Hepatocyte (in vitro differentiated cells): ENCODE data around the gene LRBA. TPM values are rescaled to one million over a fixed set of nuclear protein-coding genes. Genes with fewer than 3 reads are reported as not detected.

Experiments
- DNase-seq: peaks from one replicate; pipeline ENCODE4 v3.0.0-alpha.2; 2016; ENCODE audit warnings: low spot score
- H2AFZ ChIP-seq: fragments of 200-600 bp; sonication (generic); 2 replicates; pipeline ENCODE4 v1.6.0; 2016; ENCODE audit warnings: antibody characterized with exemption, mild to moderate bottlenecking
- H3K27ac ChIP-seq: fragments of 200-600 bp; sonication (generic); 2 replicates; pipeline ENCODE4 v1.5.1; 2016; ENCODE audit warnings: mild to moderate bottlenecking
- H3K27me3 ChIP-seq: fragments of 200-600 bp; sonication (generic); 2 replicates; pipeline ENCODE4 v1.6.1; 2016
- H3K36me3 ChIP-seq: fragments of 200-600 bp; sonication (generic); replicated peaks from 2 replicates; pipeline ENCODE4 v1.5.1; 2016; ENCODE audit warnings: low read depth; ENCODE audit not compliant: insufficient read depth
- H3K4me1 ChIP-seq: fragments of 200-600 bp; sonication (generic); 2 replicates; pipeline ENCODE4 v1.5.1; 2016; ENCODE audit warnings: mild to moderate bottlenecking, moderate library complexity; ENCODE audit not compliant: insufficient read depth
- H3K4me2 ChIP-seq: fragments of 200-600 bp; sonication (generic); 2 replicates; pipeline ENCODE4 v1.6.0; 2016
- H3K4me3 ChIP-seq: fragments of 200-600 bp; sonication (generic); 2 replicates; pipeline ENCODE4 v1.5.1; 2016; ENCODE audit warnings: mild to moderate bottlenecking
- H3K79me2 ChIP-seq: fragments of 200-600 bp; sonication (generic); 2 replicates; pipeline ENCODE4 v1.6.0; 2017; ENCODE audit warnings: mild to moderate bottlenecking
- H3K9me2 ChIP-seq: fragments of 200-600 bp; sonication (generic); replicated peaks from 2 replicates; pipeline ENCODE4 v1.6.0; 2017; ENCODE audit warnings: mild to moderate bottlenecking; ENCODE audit not compliant: insufficient read depth
- H3K9me3 ChIP-seq: fragments of 200-600 bp; sonication (generic); 2 replicates; pipeline ENCODE4 v1.5.1; 2016; ENCODE audit warnings: low read depth, mild to moderate bottlenecking
- H4K20me1 ChIP-seq: fragments of 200-600 bp; sonication (generic); 2 replicates; pipeline ENCODE4 v1.6.0; 2016; ENCODE audit warnings: mild to moderate bottlenecking; ENCODE audit not compliant: insufficient read depth, poor library complexity, severe bottlenecking
- CTCF ChIP-seq: fragments of 200-600 bp; sonication (generic); IDR thresholded peaks from 2 replicates; pipeline ENCODE4 v1.5.1; 2016; ENCODE audit warnings: antibody characterized with exemption, mild to moderate bottlenecking; ENCODE audit not compliant: poor library complexity
- EZH2 ChIP-seq: fragments of 200-600 bp; sonication (generic); IDR thresholded peaks from 2 replicates; pipeline ENCODE4 v1.6.1; 2016; ENCODE audit warnings: antibody characterized with exemption, mild to moderate bottlenecking, borderline replicate concordance
- EZH2phosphoT487 ChIP-seq: fragments of 200-600 bp; sonication (generic); IDR thresholded peaks from one replicate; pipeline ENCODE4 v1.6.1; 2018; ENCODE audit warnings: antibody characterized with exemption, mild to moderate bottlenecking, low read depth, moderate library complexity; ENCODE audit not compliant: unreplicated experiment, severe bottlenecking
- WGBS: methylation state at CpG from one replicate; pipeline ENCODE4 v1.1.6; 2016; ENCODE audit warnings: low lambda C conversion rate; ENCODE audit errors: missing lambda C conversion rate; 5-methylcytosine and 5-hydroxymethylcytosine counted together
- polyA plus RNA-seq: library from polyadenylated mRNA; unstranded; fragments of >200 nt; fragmentation: Nextera tagmentation; extraction: Ambion mirVana; gene quantifications from 2 replicates; pipeline ENCODE4 v1.2.1, GENCODE V29; 2016
- total RNA-seq: library from RNA; depleted of rRNA; stranded (reverse); fragments of >200 nt; gene quantifications from 2 replicates; pipeline ENCODE4 v1.2.3, GENCODE V29; 2014

Gene LRBA
- total and polyA plus RNA-seq, 2 experiments from 2014 or later = 14.1 to 69.4 TPM

- H3K79me2 ChIP-seq = no peaks in the 10 kb centered on the region
- no peaks in the 10 kb centered on the region for H3K4me1 ChIP-seq
- no peaks in the 10 kb centered on the region for H3K27me3 ChIP-seq
- H3K36me3 ChIP-seq = no peaks in the 10 kb centered on the region
- no peak for DNase-seq
- H3K27ac ChIP-seq = no peak overlapping the region
- TF ChIP-seq EZH2 = no peak
- no peak for TF ChIP-seq CTCF
- TF ChIP-seq EZH2phosphoT487 = no peak
- no peaks in the 10 kb centered on the region for H3K9me3 ChIP-seq
- WGBS = 81% methylated on average over 6 of the region's 6 CpGs
- H3K9me2 ChIP-seq = no peaks in the 10 kb centered on the region
- no peak overlapping the region for H3K4me3 ChIP-seq
- no peak overlapping the region for H2AFZ ChIP-seq
- H4K20me1 ChIP-seq = no peaks in the 10 kb centered on the region
- H3K4me2 ChIP-seq = no peak overlapping the region
Observed at GRCh38 chr4:150316332-150317205, 698.5 kb downstream of the LRBA start.

GRCh38 chr4:150315691-150316090 lies 699.4 kb downstream of the LRBA start:
- Histone ChIP-seq H3K4me3 (no peak overlapping the region), H3K79me2 (no peaks in the 10 kb centered on the region), H2AFZ (no peak overlapping the region), H3K9me2 (no peaks in the 10 kb centered on the region), H3K27ac (no peak overlapping the region), H3K9me3 (no peaks in the 10 kb centered on the region), H4K20me1 (no peaks in the 10 kb centered on the region), H3K4me2 (no peak overlapping the region), H3K4me1 (no peaks in the 10 kb centered on the region), H3K27me3 (no peaks in the 10 kb centered on the region), H3K36me3 (no peaks in the 10 kb centered on the region)
- no peak for DNase-seq
- no peak for TF ChIP-seq EZH2phosphoT487
- TF ChIP-seq EZH2 = no peak
- TF ChIP-seq CTCF = no peak
- 92% methylated on average over 2 of the region's 2 CpGs for WGBS

GRCh38 chr4:150315175-150315574 lies 699.9 kb downstream of the LRBA start:
- no peak overlapping the region for H2AFZ ChIP-seq
- TF ChIP-seq CTCF (no peak), EZH2phosphoT487 (no peak), EZH2 (no peak)
- H3K27ac ChIP-seq = no peak overlapping the region
- no peaks in the 10 kb centered on the region for H3K9me3 ChIP-seq
- H3K36me3 ChIP-seq = no peaks in the 10 kb centered on the region
- H3K9me2 ChIP-seq = no peaks in the 10 kb centered on the region
- H4K20me1 ChIP-seq = no peaks in the 10 kb centered on the region
- H3K4me1 ChIP-seq = no peaks in the 10 kb centered on the region
- no peak overlapping the region for H3K4me2 ChIP-seq
- DNase-seq = no peak
- no peaks in the 10 kb centered on the region for H3K27me3 ChIP-seq
- 84% methylated on average over 8 of the region's 8 CpGs for WGBS
- H3K4me3 ChIP-seq = no peak overlapping the region
- no peaks in the 10 kb centered on the region for H3K79me2 ChIP-seq
